GM03348 (cell line): ENCODE data around the gene PLA2G6.
"Not testable (repeated sequence)": the region's sequence is repeated elsewhere in the genome, so short reads cannot be mapped to it uniquely, and the experiment has no call there.

Source experiments
- DNase-seq: peaks from one replicate; pipeline ENCODE4 v3.0.0; 2012; ENCODE audit warnings: low spot score

PLA2G6 gene

GRCh38 chr22:38085501-38085900, 96.1 kb downstream of the PLA2G6 start:
- DNase-seq: no peak

GRCh38 chr22:38085056-38085455, 96.6 kb downstream of the PLA2G6 start:
- DNase-seq: no peak

GRCh38 chr22:38083931-38084631, 97.5 kb downstream of the PLA2G6 start, which contains the start of gene SLC16A8:
Gene SLC16A8 (minus strand): TSS chr22:38084184. CDS start chr22:38082873, 1,311 bp downstream.
- DNase-seq: no peak

GRCh38 chr22:38082986-38083710, 98.5 kb downstream of the PLA2G6 start:
- DNase-seq: no peak

- DNase-seq: no peak
Measured at GRCh38 chr22:38081941-38082828, 99.4 kb downstream of the PLA2G6 start.

- no peak for DNase-seq
Measured at GRCh38 chr22:38081636-38081940, 100.0 kb downstream of the PLA2G6 start.

- peak; percentile 62 for DNase-seq
Measured at GRCh38 chr22:38080850-38081635, 100.6 kb downstream of the PLA2G6 start.

GRCh38 chr22:38080474-38080849, 101.2 kb downstream of the PLA2G6 start:
- no peak for DNase-seq

GRCh38 chr22:38079804-38080203, 101.8 kb downstream of the PLA2G6 start:
- no peak for DNase-seq

- DNase-seq: not testable (repeated sequence)
Measured at GRCh38 chr22:38079208-38079607, 102.4 kb downstream of the PLA2G6 start.

- DNase-seq: no peak
Measured at GRCh38 chr22:38078046-38078840, 103.4 kb downstream of the PLA2G6 start.

- DNase-seq: no peak
Measured at GRCh38 chr22:38077595-38077994, 104.0 kb downstream of the PLA2G6 start.

GRCh38 chr22:38077096-38077495, 104.5 kb downstream of the PLA2G6 start:
- DNase-seq: no peak

- no peak for DNase-seq
Measured at GRCh38 chr22:38075961-38076360, 105.7 kb downstream of the PLA2G6 start.

GRCh38 chr22:38075105-38075825, 106.4 kb downstream of the PLA2G6 start:
- no peak for DNase-seq

GRCh38 chr22:38074181-38075104, 107.2 kb downstream of the PLA2G6 start:
- peak; percentile 83 for DNase-seq

GRCh38 chr22:38073150-38074130, 108.2 kb downstream of the PLA2G6 start:
- DNase-seq: no peak
